GM19395 (cell line): Measurements from ENCODE around the gene ACSL4.
"Not testable (repeated sequence)": the region's sequence is repeated elsewhere in the genome, so short reads cannot be mapped to it uniquely, and the experiment has no call there.

Experiments used
- ATAC-seq: cut with Tn5 transposase; IDR thresholded peaks from one replicate; pipeline ENCODE4 v1.9.1; 2021; ENCODE audit warnings: mild to moderate bottlenecking, moderate library complexity; ENCODE audit not compliant: unreplicated experiment

ACSL4 gene

DNA sequence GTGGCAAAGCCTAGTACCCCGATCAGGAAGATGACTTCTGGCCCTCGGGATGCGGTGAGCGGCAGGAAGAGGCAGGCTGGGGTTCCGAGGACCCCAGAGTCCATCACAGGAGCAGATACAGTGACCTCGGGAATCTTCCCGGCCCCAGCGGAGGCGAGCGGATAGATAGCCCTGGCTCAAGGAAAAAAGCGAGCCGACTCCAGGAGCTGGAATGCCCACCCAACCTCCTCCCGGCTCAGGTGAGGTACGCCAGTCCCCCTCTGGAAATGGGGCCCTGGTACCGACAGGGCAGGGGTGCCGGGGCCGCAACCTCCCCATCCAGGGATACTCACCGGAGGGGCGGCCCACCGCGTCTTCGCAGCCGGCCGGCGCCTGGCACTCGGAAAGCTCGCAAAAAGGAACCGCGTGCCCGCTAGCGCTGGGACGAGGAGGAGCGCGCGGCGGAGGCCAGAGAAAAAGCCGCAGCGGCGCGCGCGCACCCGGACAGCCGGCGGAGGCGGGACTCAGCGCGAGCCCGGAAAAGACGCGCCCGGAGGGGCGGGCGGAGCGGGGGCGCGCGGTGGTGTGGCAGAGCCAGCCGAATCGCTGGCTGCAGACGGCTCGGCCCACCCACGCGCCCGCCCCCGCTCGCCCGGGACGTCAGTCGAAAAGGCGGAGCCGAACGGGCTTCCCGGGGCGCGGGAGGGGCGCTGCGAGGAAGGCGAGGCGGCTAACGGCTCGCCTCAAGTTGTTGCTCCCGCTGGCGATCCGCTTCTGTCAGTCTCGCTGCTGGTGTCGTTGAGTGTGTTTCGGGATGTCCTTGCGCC lies at the start of gene ACSL4:
ACSL4 (minus strand) TSS at position 451 of the 806 bp plus-strand sequence. CDS start 49,894 bp downstream, outside the sequence.
- ATAC-seq = peak; percentile 74

DNA sequence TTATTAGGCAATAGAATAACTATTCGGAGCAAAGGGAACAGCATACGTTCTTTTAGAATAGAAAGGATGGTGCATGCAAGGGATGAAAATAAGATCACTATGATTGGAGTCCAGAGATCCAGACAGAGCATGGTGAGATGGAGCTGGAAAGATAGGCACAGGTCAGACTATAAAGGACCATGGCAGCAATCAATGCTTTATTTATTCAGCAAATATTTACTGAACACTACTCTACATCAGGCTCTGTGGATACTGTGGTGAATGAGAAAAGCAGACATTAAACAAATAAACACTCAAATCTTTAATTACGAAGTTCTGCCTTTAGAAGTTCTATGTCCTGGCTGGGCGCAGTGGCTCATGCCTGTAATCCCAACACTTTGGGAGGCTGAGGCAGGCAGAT lies 44.7 kb upstream of the ACSL4 start:
- ATAC-seq = no peak

DNA sequence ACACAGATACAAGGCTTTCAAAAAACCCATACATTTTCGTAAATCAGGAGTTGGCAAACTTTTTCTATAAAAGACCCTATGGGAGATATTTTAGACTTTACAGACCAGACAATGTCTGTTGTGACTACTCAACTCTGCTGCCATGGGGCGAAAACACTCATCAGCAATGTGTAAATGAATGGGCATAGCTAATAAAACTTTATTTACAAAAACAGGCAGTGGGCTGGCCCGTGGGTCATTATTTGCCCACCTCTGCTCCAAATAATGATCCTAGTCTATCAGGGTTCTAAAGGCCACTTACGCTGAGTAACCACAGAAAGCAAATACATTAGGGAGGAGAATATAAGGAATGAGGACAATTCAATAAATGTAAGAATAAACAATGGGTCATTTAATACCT lies 43.9 kb upstream of the ACSL4 start:
- ATAC-seq = no peak

DNA sequence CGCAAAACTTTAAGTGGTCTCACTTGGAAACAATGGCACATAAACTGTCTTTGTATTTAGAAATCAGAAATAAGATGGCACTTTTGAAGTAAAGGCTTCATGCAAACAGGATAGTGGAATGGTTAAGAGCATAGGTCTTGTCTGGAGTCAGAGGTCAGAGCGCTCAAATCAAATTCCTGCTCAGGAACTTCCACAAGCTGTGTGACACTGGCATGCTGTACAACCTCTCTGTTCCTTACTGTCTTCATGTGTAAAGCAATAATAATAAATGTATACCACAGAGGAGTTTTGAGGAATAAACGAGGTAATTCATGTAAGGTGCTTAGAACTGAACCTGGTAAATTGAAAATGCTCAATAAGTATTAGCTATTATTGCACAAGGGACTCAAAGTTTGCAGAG lies 43.4 kb upstream of the ACSL4 start:
- ATAC-seq = no peak

DNA sequence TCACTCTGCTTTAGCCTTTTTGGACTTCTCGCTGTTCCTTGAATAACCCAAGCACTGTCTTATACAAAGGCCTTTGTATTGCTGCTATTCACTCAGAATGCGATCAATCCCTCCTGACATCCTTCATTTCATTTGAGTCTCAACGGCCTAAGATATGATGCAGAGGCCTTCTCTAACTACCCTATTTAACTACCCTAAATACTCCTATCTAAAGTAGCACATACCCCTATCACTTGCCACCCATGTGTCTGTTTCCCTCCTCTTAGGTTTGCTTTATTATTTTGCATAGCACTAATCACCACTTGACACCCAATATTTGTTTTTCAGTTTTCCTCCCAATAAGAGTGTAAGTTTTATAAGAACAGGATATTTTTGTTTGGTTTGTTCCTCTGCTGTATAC lies 42.3 kb upstream of the ACSL4 start:
- no peak for ATAC-seq

DNA sequence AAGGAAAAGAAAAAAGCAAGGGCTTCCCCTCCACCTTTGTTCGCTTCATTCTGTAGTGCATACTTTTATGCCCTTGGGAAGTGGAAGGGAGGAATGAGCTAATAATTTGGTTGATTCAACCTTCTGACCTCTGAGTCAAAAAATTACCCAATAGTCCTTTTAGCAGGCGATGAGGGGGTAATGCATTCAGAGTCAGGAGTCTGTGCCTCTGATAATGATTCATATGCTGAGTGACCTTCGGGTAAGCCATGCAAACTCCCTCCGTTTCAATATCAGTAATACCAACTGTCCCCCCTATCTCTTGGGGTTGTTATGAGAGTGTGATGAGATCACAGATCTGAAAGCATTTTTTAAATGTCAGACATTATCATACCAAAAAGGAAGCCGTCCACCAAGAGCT lies 41.6 kb upstream of the ACSL4 start:
- peak; percentile 95 for ATAC-seq

DNA sequence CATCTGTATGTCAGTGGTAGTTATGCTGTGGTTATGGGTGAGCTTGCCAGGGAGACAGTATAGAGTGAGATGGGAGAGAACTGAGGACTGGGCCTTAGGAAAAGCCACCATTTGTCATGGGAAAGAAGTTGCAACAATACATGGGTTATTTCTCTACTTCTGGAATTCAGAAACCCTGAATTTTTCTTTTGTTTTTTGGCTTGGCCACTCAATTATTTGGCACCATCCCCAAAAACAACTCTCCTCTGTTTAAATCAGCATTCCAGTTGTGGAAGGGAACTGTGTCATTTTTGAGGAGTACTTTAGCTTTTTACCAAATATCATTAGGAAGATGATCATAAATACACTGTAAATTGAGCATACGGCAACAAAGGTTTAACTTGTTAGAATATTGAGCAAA lies 41.1 kb upstream of the ACSL4 start:
- no peak for ATAC-seq

DNA sequence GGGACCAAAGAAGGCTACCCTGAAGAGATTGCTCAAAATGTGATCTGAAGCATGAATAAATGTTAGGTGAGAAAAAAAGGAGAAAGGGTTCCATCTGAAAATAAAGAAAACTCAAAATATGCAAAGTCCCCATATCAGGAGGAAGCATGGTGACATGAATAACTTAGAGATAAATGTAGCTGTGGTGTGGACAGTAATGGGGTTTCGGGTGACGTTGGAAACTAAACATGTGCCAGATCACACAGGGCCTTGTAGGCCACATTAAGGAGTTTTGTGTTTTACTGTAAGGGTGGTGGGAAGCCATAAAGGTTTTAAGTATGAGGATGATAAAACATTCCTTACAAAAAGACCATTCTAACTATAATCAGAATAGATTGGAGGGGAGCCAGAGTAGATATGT lies 40.3 kb upstream of the ACSL4 start:
- ATAC-seq = peak; percentile 62

DNA sequence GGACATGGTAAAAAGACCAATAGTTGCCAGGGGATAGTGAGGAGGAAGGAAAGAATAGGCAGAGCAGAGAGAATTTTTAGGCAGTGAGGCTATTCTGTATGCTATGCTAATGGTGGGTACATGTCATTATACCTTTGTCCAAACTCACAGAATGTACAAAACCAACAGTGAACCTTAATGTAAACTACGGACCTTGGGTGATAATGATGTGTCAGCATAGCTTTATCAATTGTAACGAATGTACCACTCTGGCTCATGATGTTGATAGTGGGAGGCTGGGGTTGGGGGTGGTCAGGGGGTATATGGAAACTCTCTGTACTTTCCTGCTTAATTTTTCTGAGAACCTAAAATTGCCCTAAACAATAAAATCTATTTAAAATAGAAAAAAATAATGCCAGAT lies 37.7 kb upstream of the ACSL4 start:
- ATAC-seq = no peak

DNA sequence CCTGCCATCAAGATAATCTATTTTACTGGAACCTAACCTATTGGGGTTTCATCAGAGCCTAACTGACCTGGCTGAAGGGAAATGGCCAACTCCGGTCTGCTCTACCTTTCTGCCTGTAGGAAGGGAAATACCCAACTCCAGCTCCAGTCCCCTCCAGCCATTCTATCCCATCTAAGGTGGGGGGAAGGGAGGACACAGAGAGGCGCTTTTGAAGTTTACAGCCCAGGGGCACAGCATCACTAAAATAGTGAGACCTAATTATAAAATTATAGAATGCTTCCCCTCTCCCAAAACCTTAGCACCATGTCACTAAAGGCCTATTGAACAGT lies 27.8 kb upstream of the ACSL4 start:
- ATAC-seq = no peak

DNA sequence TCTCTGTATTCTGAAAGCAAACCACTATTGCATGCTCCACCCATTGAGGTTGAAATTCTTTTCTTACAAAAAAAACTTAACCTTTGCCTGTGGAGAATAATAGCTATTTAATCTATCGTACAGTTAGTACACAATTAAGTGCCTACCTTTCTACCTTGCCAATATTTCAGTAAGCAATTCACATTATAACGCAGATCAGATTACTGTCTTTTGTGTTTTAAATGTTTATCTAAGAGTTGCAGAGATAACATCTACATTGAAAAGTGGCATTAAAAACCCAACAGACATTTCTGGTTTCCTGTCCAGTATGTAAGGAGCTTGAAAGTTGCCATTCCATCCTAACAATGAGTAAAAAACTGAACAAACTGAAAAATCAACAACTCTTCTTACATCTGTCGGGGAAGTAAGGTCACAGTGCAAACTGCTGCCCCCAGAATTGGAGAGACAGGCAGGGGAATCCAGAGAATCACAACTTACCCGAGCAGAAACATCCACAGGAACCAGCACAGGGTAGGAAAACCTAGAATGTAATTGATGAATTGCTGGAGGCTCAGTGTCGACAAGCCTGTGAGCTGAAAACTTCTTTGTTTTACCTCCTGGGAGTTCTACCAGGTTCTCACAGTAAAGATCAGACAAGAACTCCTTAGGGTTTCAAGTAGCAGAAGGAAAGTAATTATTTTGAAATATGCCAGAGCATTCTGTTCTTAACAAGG lies 27.3 kb upstream of the ACSL4 start:
- ATAC-seq = no peak

DNA sequence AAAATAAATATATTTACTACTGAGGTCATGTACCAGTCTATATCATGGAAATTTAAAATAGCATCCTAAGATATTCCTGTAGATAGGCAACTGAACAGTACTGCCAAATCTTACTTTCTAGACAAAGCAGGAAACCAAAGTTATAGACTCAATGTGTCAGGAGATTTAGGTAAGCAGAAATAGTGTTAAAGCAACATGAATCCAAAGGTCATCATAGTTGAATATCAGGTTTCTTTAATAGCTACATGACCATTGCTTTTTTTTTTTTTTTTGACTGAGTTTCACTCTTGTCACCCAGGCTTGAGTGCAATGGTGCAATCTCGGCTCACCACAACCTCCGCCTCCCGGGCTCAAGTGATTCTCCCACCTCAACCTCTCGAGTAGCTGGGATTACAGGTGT lies 20.2 kb upstream of the ACSL4 start:
- ATAC-seq = no peak

DNA sequence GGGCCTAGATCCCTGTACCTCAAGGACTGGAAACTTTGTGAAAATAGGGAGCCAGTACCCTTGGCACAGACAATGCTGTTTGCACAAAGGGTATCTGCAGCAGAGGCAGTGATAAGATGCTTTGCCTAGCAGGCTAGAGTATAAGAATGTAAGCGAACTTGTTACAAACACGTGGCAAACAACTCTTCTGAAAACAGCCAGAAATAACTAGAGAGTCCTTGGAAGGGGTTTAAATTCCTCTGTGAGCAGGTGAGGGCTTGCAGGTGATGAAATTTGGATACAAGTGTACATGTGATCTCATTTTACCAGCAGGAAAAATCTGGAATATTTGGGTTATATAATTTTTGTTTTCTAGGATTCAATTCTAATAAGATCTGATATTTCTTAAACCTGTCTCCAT lies 18.6 kb upstream of the ACSL4 start:
- no peak for ATAC-seq

DNA sequence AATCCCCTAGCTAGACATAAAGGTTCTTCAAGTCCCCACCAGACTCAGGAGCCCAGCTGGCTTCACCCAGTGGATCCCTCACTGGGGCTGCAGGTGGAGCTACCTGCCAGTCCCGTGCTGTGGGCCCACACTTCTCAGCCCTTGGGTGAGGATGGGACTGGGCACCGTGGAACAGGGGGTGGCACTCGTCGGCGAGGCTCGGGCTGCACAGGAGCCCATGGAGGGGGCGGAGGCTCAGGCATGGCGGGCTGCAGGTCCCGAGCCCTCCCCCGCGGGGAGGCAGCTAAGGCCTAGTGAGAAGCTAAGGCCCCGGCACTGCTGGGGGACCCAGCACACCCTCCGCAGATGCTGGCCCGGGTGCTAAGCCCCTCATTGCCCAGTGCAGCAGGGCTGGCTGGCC lies 16.1 kb upstream of the ACSL4 start:
- no peak for ATAC-seq

DNA sequence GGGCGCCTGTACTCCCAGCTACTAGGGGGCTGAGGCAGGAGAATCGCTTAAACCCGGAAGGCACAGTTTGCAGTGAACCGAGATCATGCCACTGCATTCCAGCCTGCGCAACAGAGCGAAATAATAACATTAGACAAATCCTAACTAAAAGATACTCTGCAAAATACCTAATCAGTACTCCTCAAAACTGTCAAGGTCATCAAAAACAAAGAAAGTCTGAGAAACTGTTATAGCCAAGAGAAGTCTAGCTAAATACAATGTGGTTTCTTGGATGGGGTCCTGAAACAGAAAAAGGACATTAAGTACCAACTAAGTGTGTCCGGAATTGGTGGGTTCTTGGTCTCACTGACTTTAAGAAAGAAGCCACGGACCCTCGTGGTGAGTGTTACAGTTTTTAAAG lies 14.6 kb upstream of the ACSL4 start:
- no peak for ATAC-seq

DNA sequence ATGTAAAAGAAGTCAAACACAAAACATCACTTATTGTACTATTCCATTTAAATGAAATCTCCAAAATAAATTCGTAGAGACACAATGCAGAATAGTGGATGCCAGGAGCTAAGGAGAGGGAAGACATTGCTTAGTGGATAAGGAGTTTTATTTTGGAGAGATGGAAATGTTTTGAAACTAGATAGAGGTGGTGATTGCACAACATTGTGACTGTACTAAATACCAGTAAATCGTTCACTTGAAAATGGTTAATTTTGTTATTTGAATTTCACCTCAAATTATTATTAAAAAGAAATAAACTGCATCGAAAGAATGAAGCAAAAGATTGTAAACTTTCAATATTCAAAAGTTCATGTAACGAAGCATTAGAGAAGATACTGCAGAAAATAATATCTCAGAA lies 9.7 kb upstream of the ACSL4 start:
- ATAC-seq = no peak

DNA sequence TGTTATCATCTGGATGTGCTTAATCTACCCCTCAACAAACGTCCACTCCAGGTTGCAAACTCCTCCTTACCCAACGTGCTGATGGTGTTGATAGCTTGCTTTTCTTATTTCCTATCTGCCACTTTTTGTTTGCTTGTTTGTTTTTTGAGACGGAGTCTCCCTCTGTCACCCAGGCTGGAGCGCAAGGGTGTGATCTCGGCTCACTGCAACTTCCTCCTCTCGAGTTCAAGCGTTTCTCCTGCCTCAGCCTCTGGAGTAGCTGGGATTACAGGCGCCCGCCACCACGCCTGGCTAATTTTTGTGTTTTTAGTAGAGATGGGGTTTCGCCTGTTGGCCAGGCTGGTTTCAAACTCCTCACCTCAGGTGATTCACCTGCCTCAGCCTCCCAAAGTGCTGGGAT lies 7.8 kb upstream of the ACSL4 start:
- ATAC-seq = not testable (repeated sequence)

DNA sequence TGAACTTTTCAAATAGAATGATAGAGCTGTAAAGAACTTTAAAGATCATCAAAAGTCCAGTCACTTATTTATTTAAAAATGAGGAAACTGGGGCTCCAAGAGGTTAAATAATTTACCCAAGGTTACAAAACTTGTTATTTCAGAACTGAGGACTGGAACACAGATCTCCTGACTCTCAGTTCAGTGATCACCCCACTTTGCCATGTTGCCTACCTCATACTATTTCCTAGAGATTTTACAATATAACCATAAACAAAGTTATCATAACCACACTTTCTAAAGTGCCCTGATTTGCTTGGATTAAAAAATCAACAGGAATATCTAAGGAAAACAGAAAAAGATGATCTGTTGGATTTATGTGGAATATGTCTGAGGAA lies 7.4 kb upstream of the ACSL4 start:
- ATAC-seq = no peak

DNA sequence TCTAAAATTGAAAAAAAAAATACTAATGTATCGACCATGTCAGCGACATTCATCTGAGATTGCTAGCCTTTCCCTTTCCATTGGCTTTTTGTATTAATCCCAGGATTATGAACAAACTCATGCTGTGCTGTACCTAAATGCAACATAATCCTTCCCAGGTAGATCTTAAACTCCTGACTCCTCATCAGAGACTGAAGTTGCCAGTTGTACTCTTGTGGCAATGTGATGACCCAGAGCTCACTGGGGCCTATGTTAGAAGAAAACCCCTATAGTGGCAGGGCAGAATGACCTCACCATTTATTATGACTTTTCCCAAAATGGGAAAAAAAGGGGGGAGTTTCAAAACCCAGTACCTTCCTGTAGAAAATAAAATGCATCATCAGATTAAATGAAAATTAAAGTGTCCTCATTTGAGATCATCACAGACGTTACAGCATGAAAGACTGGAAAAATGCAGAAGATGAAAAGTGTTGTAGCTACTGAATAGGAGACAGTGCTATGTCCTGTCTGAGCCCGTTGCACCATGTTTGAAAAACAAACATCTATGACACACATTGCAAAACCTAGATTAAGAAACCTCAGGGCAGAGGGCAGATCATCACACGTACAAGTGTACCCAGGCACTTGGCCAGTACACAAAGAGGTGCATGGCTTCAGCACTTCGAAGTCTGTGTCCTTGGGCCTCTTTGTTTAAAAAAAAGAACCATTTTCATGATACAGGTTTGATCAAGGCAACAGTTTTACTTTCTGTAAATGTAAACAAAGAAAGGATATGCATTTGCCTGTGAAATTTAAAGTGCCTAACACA lies 6.8 kb upstream of the ACSL4 start:
- ATAC-seq = no peak

DNA sequence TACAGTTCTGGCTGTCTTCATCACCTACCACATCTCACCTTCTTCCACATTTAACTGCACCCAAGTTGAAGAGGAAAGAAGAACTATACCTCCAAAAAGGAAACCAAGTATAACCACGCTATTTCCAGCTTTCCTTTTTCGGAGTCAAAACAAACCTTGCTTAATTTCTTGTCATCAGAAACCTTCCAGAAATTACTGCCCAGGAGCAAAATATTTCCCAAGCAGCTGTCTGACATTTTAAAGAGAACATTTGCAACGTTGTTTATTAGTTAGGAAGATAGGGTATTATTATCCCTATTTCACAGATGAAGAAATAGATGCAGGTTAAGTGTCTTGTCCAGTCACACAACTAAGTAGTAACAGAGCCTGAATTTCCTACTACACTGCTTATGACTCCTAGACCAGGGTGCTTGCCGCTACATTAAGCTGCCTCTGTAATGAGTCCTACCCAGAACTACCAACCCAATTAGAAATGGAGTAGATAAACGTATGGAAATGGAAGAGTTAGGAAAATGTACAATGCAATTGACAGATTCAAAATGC lies 2.2 kb upstream of the ACSL4 start:
- ATAC-seq = no peak

DNA sequence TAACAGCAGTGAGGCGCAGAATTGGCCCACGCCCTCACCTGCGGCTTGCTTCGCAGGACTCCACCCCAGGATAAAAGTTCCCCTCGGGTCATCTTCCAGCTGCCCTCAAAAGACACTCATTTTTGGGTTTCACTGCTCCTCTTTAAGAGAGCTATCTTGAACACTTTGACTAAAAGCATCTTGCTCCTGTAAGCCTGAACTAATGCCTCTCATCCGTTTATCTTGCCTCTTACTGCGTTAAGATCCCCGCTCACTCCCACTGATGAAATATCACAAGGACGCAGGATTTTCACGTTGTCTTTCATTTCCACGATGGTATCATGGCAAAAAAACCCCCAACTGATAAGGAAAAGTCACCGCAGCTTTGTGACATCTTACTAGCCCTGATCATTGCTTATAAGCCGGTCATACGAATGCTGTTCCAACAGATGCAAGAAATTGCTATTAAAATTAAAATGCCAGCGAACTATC lies 591 bp upstream of the ACSL4 start:
- no peak for ATAC-seq
